GM23338 (cell line): ENCODE results near the gene LRRC3. TPM values are rescaled to one million over a fixed set of nuclear protein-coding genes. Genes with fewer than 3 reads are reported as not detected.

Source experiments
- ATAC-seq: fragments of 200-7000 bp; cut with Tn5 transposase; 3 replicates; pipeline ENCODE4 v1.9.1; 2020
- DNase-seq: peaks from one replicate; pipeline ENCODE4 v3.0.0-alpha.2; 2015; ENCODE audit warnings: low spot score
- H2AFZ ChIP-seq: fragments of 200-600 bp; sonication (generic); 2 replicates; pipeline ENCODE4 v1.8.0; 2016; ENCODE audit warnings: antibody characterized with exemption, mild to moderate bottlenecking, moderate library complexity
- H3F3A ChIP-seq: fragments of 200-600 bp; sonication (generic); replicated peaks from 2 replicates; pipeline ENCODE4 v1.8.0; 2017; ENCODE audit warnings: antibody characterized with exemption, mixed run types, low read depth
- H3K27ac ChIP-seq: fragments of 200-600 bp; sonication (generic); 2 replicates; pipeline ENCODE4 v1.6.1; 2016; ENCODE audit warnings: low read depth
- H3K27me3 ChIP-seq: fragments of 200-600 bp; sonication (generic); 2 replicates; pipeline ENCODE4 v1.8.0; 2016; ENCODE audit warnings: mild to moderate bottlenecking, mixed run types, moderate library complexity; ENCODE audit not compliant: insufficient read depth
- H3K36me3 ChIP-seq: fragments of 200-600 bp; sonication (generic); 2 replicates; pipeline ENCODE4 v1.8.0; 2016; ENCODE audit warnings: mild to moderate bottlenecking; ENCODE audit not compliant: insufficient read depth
- H3K4me1 ChIP-seq: fragments of 200-600 bp; sonication (generic); 2 replicates; pipeline ENCODE4 v1.8.0; 2016; ENCODE audit warnings: mild to moderate bottlenecking, moderate library complexity; ENCODE audit not compliant: insufficient read depth
- H3K4me2 ChIP-seq: fragments of 200-600 bp; sonication (generic); 2 replicates; pipeline ENCODE4 v1.7.1; 2017; ENCODE audit warnings: mixed run types
- H3K4me3 ChIP-seq: fragments of 200-600 bp; sonication (generic); 2 replicates; pipeline ENCODE4 v1.6.1; 2016; ENCODE audit warnings: mixed run types
- H3K79me2 ChIP-seq: fragments of 200-600 bp; sonication (generic); replicated peaks from 2 replicates; pipeline ENCODE4 v1.8.0; 2017; ENCODE audit warnings: mild to moderate bottlenecking; ENCODE audit not compliant: insufficient read depth
- H3K9me2 ChIP-seq: fragments of 200-600 bp; sonication (generic); 2 replicates; pipeline ENCODE4 v1.8.0; 2017; ENCODE audit not compliant: insufficient read depth
- H4K20me1 ChIP-seq: fragments of 200-600 bp; sonication (generic); replicated peaks from 2 replicates; pipeline ENCODE4 v1.8.0; 2017; ENCODE audit warnings: mild to moderate bottlenecking; ENCODE audit not compliant: insufficient read depth
- H3K27ac Mint-ChIP-seq: 2 replicates; pipeline ENCODE4 v1.8.0; 2020; ENCODE audit warnings: inconsistent platforms, mild to moderate bottlenecking, moderate library complexity, mixed read lengths
- H3K27me3 Mint-ChIP-seq: 3 replicates; pipeline ENCODE4 v1.8.0; 2022; ENCODE audit warnings: low read depth, mild to moderate bottlenecking, moderate library complexity, mixed read lengths, inconsistent platforms; ENCODE audit not compliant: insufficient read depth, poor library complexity
- H3K36me3 Mint-ChIP-seq: 3 replicates; pipeline ENCODE4 v1.8.0; 2021; ENCODE audit warnings: low read depth, mild to moderate bottlenecking, inconsistent platforms, moderate library complexity, mixed read lengths
- H3K4me1 Mint-ChIP-seq: 3 replicates; pipeline ENCODE4 v1.8.0; 2020; ENCODE audit warnings: mild to moderate bottlenecking, inconsistent platforms, mixed read lengths
- H3K4me3 Mint-ChIP-seq: 3 replicates; pipeline ENCODE4 v1.8.0; 2021; ENCODE audit warnings: moderate library complexity, mild to moderate bottlenecking, inconsistent platforms, mixed read lengths
- H3K9me3 Mint-ChIP-seq: 3 replicates; pipeline ENCODE4 v1.8.0; 2020; ENCODE audit warnings: moderate library complexity, mild to moderate bottlenecking, inconsistent platforms, mixed read lengths
- CREB1 ChIP-seq: fragments of 250-450 bp; sonication (Bioruptor Pico); IDR thresholded peaks from 2 replicates; pipeline ENCODE4 v1.5.0; 2020; ENCODE audit warnings: low read depth, mild to moderate bottlenecking, moderate library complexity
- CTCF ChIP-seq, 2 experiments: fragments of 200-600 bp in 1 of 2; sonication (generic) in 1 of 2; conservative IDR thresholded peaks; 2 replicates each; pipeline versions ENCODE4 v1.5.1 to v1.6.1; 2016 to 2017; ENCODE audit warnings: antibody characterized with exemption in 2 of 2, low read depth in 2 of 2, mild to moderate bottlenecking in 2 of 2, moderate library complexity in 1 of 2
- ETS1 ChIP-seq: IDR thresholded peaks from 2 replicates; pipeline ENCODE4 v1.6.1; 2016; ENCODE audit warnings: antibody characterized with exemption
- EZH2 ChIP-seq: fragments of 200-600 bp; sonication (generic); IDR thresholded peaks from one replicate; pipeline ENCODE4 v1.8.0; 2017; ENCODE audit warnings: antibody characterized with exemption, mild to moderate bottlenecking, low read depth; ENCODE audit not compliant: unreplicated experiment
- EZH2phosphoT487 ChIP-seq: fragments of 200-600 bp; sonication (generic); IDR thresholded peaks from one replicate; pipeline ENCODE4 v1.8.1; 2018; ENCODE audit warnings: antibody characterized with exemption; ENCODE audit not compliant: unreplicated experiment
- JUNB ChIP-seq: IDR thresholded peaks from one replicate; pipeline ENCODE4 v1.6.1; 2016; ENCODE audit warnings: antibody characterized with exemption; ENCODE audit not compliant: unreplicated experiment
- POLR2AphosphoS5 ChIP-seq: IDR thresholded peaks from 2 replicates; pipeline ENCODE4 v1.6.1; 2016; ENCODE audit warnings: antibody characterized with exemption, low read depth
- REST ChIP-seq: IDR thresholded peaks from one replicate; pipeline ENCODE4 v1.6.1; 2018; ENCODE audit warnings: antibody characterized with exemption; ENCODE audit not compliant: unreplicated experiment
- STAT1 ChIP-seq: IDR thresholded peaks from one replicate; pipeline ENCODE4 v1.6.1; 2016; ENCODE audit warnings: antibody characterized with exemption; ENCODE audit not compliant: unreplicated experiment
- ZNF114 ChIP-seq: fragments of 250-450 bp; sonication (Bioruptor Pico); IDR thresholded peaks from 2 replicates; pipeline ENCODE4 v1.5.0; 2020; ENCODE audit warnings: mild to moderate bottlenecking, moderate library complexity
- ZNF331 ChIP-seq: fragments of 250-450 bp; sonication (Bioruptor Pico); IDR thresholded peaks from 2 replicates; pipeline ENCODE4 v1.5.0; 2020; ENCODE audit warnings: low read depth, mild to moderate bottlenecking, moderate library complexity
- ZNF462 ChIP-seq: fragments of 250-450 bp; sonication (Bioruptor Pico); IDR thresholded peaks from 2 replicates; pipeline ENCODE4 v1.5.0; 2020; ENCODE audit warnings: mild to moderate bottlenecking, moderate library complexity
- polyA plus RNA-seq: library from polyadenylated mRNA; unstranded; fragments of >200 nt; fragmentation: Nextera tagmentation; extraction: Ambion mirVana; gene quantifications from 2 replicates; pipeline ENCODE4 v1.2.1, GENCODE V29; 2016
- total RNA-seq: library from RNA; depleted of rRNA; stranded (reverse); fragments of >200 nt; shearing (Covaris generic); gene quantifications from 2 replicates; pipeline ENCODE4 v1.2.3, GENCODE V29; 2014

The LRRC3 gene
- total and polyA plus RNA-seq, 2 experiments from 2014 or later = 0.95 to 6.8 TPM

- no peak for ATAC-seq
- Mint-ChIP-seq H3K9me3 (peaks cover 8% of the 10 kb centered on the region; the same call in 2 of the 3 replicates), H3K27me3 (peaks cover 2% of the 10 kb centered on the region), H3K27ac (no peak overlapping the region), H3K4me3 (no peak overlapping the region), H3K4me1 (no peaks in the 10 kb centered on the region), H3K36me3 (no peaks in the 10 kb centered on the region; the same call in 2 of the 3 replicates)
- no peak for DNase-seq
- Histone ChIP-seq H3K4me1 (no peaks in the 10 kb centered on the region), H3K79me2 (no peaks in the 10 kb centered on the region), H3K9me2 (no peaks in the 10 kb centered on the region), H3K4me3 (no peak overlapping the region), H3F3A (no peaks in the 10 kb centered on the region), H3K36me3 (no peaks in the 10 kb centered on the region), H4K20me1 (no peaks in the 10 kb centered on the region), H3K27me3 (no peaks in the 10 kb centered on the region), H2AFZ (no peak overlapping the region), H3K27ac (no peak overlapping the region), H3K4me2 (no peak overlapping the region)
- TF ChIP-seq ZNF114 (CRISPR knock-in tag) = no peak
- no peak for TF ChIP-seq ZNF462
- no peak for TF ChIP-seq STAT1
- TF ChIP-seq POLR2AphosphoS5 = no peak
- no peak for TF ChIP-seq ZNF331 (CRISPR knock-in tag)
- TF ChIP-seq CTCF (conservative IDR thresholded peaks at IDR 0.05; ENCODE audit: low read depth in 2 of 2) = no peak
- TF ChIP-seq CREB1 (CRISPR knock-in tag) = no peak
- no peak for TF ChIP-seq EZH2
- no peak for TF ChIP-seq EZH2phosphoT487
- TF ChIP-seq REST = no peak
- no peak for TF ChIP-seq JUNB
- no peak for TF ChIP-seq ETS1
Observed at GRCh38 chr21:44478124-44478800, 23.0 kb downstream of the LRRC3 start.
